Mesenchymal stem cell (in vitro differentiated cells and primary cell): ENCODE data around the gene APOM. TPM values are rescaled to one million over a fixed set of nuclear protein-coding genes. Genes with fewer than 3 reads are reported as not detected.

Experiments
- DNase-seq: peaks from one replicate; pipeline ENCODE4 v3.0.0-alpha.2; 2013
- H2AFZ ChIP-seq: one replicate; pipeline ENCODE4 v1.6.1; 2013; ENCODE audit warnings: low read depth, mild to moderate bottlenecking, control low read depth, inconsistent platforms, low read length, moderate library complexity
- H2AK5ac ChIP-seq: 2 replicates; pipeline ENCODE4 v1.6.1; 2013; ENCODE audit warnings: low read length, moderate library complexity, mild to moderate bottlenecking, inconsistent platforms; ENCODE audit not compliant: severe bottlenecking
- H2BK120ac ChIP-seq: one replicate; pipeline ENCODE4 v1.6.1; 2013; ENCODE audit warnings: low read depth, mild to moderate bottlenecking, inconsistent platforms, low read length, moderate library complexity
- H2BK12ac ChIP-seq, 2 experiments: one replicate each; pipeline ENCODE4 v1.6.1; 2013; ENCODE audit warnings: inconsistent platforms in 2 of 2, low read length in 2 of 2, mild to moderate bottlenecking in 2 of 2, moderate library complexity in 2 of 2, control low read depth in 1 of 2
- H2BK15ac ChIP-seq: one replicate; pipeline ENCODE4 v1.6.1; 2013; ENCODE audit warnings: mild to moderate bottlenecking, low read depth, inconsistent platforms; ENCODE audit not compliant: poor library complexity, severe bottlenecking
- H2BK5ac ChIP-seq: 2 replicates; pipeline ENCODE4 v1.6.1; 2013; ENCODE audit warnings: low read depth, mild to moderate bottlenecking, low read length, control low read depth, inconsistent platforms; ENCODE audit not compliant: poor library complexity, severe bottlenecking
- H3K14ac ChIP-seq, 2 experiments: one replicate each; pipeline ENCODE4 v1.6.1; 2013; ENCODE audit warnings: inconsistent platforms in 2 of 2, low read length in 2 of 2, control low read depth in 1 of 2, mild to moderate bottlenecking in 1 of 2, moderate library complexity in 1 of 2
- H3K18ac ChIP-seq, 2 experiments: one replicate each; pipeline ENCODE4 v1.6.1; 2013; ENCODE audit warnings: inconsistent platforms in 2 of 2, low read length in 2 of 2, control low read depth in 1 of 2, low read depth in 1 of 2, mild to moderate bottlenecking in 1 of 2
- H3K23ac ChIP-seq, 2 experiments: one replicate each; pipeline ENCODE4 v1.6.1; 2013; ENCODE audit warnings: inconsistent platforms in 2 of 2, low read length in 2 of 2, mild to moderate bottlenecking in 2 of 2, moderate library complexity in 2 of 2, control low read depth in 1 of 2
- H3K27ac ChIP-seq: 2 replicates; pipeline ENCODE4 v1.5.1; 2013; ENCODE audit warnings: mild to moderate bottlenecking, moderate library complexity, low read length, control low read depth, inconsistent platforms; ENCODE audit not compliant: poor library complexity, severe bottlenecking
- H3K27me3 ChIP-seq, 2 experiments: 2 replicates each; pipeline versions ENCODE4 v1.6.1 to v1.7.0; 2013; ENCODE audit warnings: low read length in 2 of 2, mild to moderate bottlenecking in 2 of 2, moderate library complexity in 2 of 2, control low read depth in 1 of 2, inconsistent platforms in 1 of 2; ENCODE audit not compliant: control insufficient read depth in 1 of 2, insufficient read depth in 1 of 2
- H3K36me3 ChIP-seq, 2 experiments: 2 replicates each; pipeline versions ENCODE4 v1.6.1 to v1.7.0; 2013; ENCODE audit warnings: low read length in 2 of 2, control low read depth in 1 of 2, inconsistent platforms in 1 of 2, low read depth in 1 of 2, mild to moderate bottlenecking in 1 of 2; ENCODE audit not compliant: insufficient read depth in 2 of 2, control insufficient read depth in 1 of 2
- H3K4ac ChIP-seq, 2 experiments: one replicate each; pipeline ENCODE4 v1.6.1; 2013; ENCODE audit warnings: inconsistent platforms in 2 of 2, low read length in 2 of 2, mild to moderate bottlenecking in 2 of 2, moderate library complexity in 2 of 2, control low read depth in 1 of 2, low read depth in 1 of 2
- H3K4me1 ChIP-seq: 2 replicates; pipeline ENCODE4 v1.6.1; 2013; ENCODE audit warnings: low read depth, low read length, control low read depth; ENCODE audit not compliant: control insufficient read depth, insufficient read depth
- H3K4me2 ChIP-seq: 2 replicates; pipeline ENCODE4 v1.6.1; 2013; ENCODE audit warnings: low read length, mild to moderate bottlenecking, inconsistent platforms; ENCODE audit not compliant: poor library complexity, severe bottlenecking
- H3K4me3 ChIP-seq, 2 experiments: 2 replicates each; pipeline versions ENCODE4 v1.5.1 to v1.7.0; 2013; ENCODE audit warnings: low read length in 2 of 2, mild to moderate bottlenecking in 2 of 2, control low read depth in 1 of 2, low read depth in 1 of 2; ENCODE audit not compliant: insufficient read depth in 1 of 2
- H3K79me1 ChIP-seq: replicated peaks from 2 replicates; pipeline ENCODE4 v1.6.1; 2013; ENCODE audit warnings: mild to moderate bottlenecking, control low read depth, low read length, inconsistent platforms; ENCODE audit not compliant: poor library complexity, severe bottlenecking
- H3K9ac ChIP-seq: 2 replicates; pipeline ENCODE4 v1.7.0; 2013; ENCODE audit warnings: mild to moderate bottlenecking, low read length, moderate library complexity
- H3K9me3 ChIP-seq: 2 replicates; pipeline ENCODE4 v1.7.0; 2013; ENCODE audit warnings: mild to moderate bottlenecking, low read length; ENCODE audit not compliant: control insufficient read depth
- H4K8ac ChIP-seq: one replicate; pipeline ENCODE4 v1.6.1; 2013; ENCODE audit warnings: inconsistent platforms, mild to moderate bottlenecking, low read length, moderate library complexity
- H4K91ac ChIP-seq: one replicate; pipeline ENCODE4 v1.6.1; 2013; ENCODE audit warnings: mild to moderate bottlenecking, low read length, inconsistent platforms
- WGBS: methylation state at CpG from one replicate; pipeline ENCODE4 v1.1.7; 2013; ENCODE audit warnings: mixed read lengths; 5-methylcytosine and 5-hydroxymethylcytosine counted together
- small RNA-seq: library from polyadenylated mRNA; stranded (forward); fragments of <200 nt; extraction: miRNeasy Mini kit (QIAGEN cat#:217004); gene quantifications from one replicate; pipeline ENCODE3, GENCODE V24; 2013; ENCODE audit warnings: low read depth

Gene APOM

DNA sequence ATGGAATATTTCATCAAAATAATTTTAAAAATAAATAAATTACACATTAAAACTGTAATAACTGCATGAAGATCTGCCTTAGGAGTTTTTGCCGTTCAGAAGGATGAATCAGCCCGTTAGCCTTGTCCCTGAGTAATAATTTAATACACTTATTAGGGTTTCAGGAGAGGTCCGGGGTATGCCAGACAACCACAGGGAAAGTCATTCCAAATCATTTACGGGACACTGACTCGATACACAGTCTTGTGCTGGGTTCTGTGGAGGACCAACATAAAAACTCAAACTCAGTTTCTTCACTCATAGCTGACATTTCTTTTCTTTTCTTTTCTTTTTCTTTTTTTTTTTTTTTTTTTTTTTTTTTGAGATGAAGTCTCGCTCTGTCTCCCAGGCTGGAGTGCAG is 50.2 kb downstream of the APOM start:
- Histone ChIP-seq H3K14ac (no peak overlapping the region), H2BK15ac (no peak overlapping the region)
- 98% methylated on average over 6 of the region's 6 CpGs for WGBS

DNA sequence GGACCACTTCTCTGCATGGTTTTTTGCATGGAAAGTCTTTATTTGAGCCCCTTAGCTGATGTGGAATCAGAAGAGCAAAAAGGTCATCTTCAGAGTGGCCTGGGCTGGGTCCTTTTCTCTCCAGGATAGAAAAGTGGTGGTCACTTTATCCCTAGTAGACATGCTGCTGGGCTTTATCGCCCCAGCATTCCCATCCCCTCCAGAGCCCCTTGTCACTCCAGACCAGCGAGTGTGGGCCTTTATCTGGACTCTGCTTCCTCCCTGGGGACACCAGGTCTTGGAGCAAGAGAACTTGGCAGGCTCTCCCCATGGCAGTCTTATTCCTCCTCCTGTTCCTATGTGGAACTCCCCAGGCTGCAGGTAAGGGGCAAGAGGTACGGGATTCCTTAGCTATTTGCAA is 50.9 kb downstream of the APOM start, which contains the start of gene LY6G6F:
Gene LY6G6F (plus strand): TSS at position 268 of the 400 bp plus-strand sequence. CDS start 41 bp downstream, at position 309.
- Histone ChIP-seq H3K36me3 (peaks cover 0 to 3% of the 10 kb centered on the region in 2 experiments), H4K91ac (no peak within 1 kb of the TSS), H2BK12ac (no peak within 1 kb of the TSS), H3K27ac (no peak within 1 kb of the TSS), H3K23ac (no peak within 1 kb of the TSS), H2AK5ac (no peak within 1 kb of the TSS), H2BK5ac (no peak within 1 kb of the TSS), H3K4me2 (no peak within 1 kb of the TSS), H3K18ac (no peak within 1 kb of the TSS), H4K8ac (no peak within 1 kb of the TSS), H2BK15ac (no peak within 1 kb of the TSS), H3K4me3 (no peak within 1 kb of the TSS), H3K27me3 (peaks cover 12 to 18% of the 10 kb centered on the region in 2 experiments), H3K9ac (no peak within 1 kb of the TSS), H3K9me3 (no peaks in the 10 kb centered on the region), H3K14ac (no peak within 1 kb of the TSS), H3K4me1 (peaks cover 10% of the 10 kb centered on the region), H2AFZ (no peak within 1 kb of the TSS), H3K4ac (no peak within 1 kb of the TSS), H3K79me1 (peaks cover 7% of the 10 kb centered on the region), H2BK120ac (no peak within 1 kb of the TSS)
- 48% methylated on average over 2 of the region's 3 CpGs for WGBS
- DNase-seq: no peak

More for the DNA sequence above, 50.2 kb downstream of the APOM start:
- H2BK12ac ChIP-seq: no peak overlapping the region
- H3K79me1 ChIP-seq: peaks cover 8% of the 10 kb centered on the region
- H3K9me3 ChIP-seq: no peaks in the 10 kb centered on the region
- H3K4me3 ChIP-seq: no peak overlapping the region
- no peaks in the 10 kb centered on the region for H3K36me3 ChIP-seq
- peaks cover 13% of the 10 kb centered on the region for H3K4me1 ChIP-seq
- DNase-seq: no peak
- H4K91ac ChIP-seq: no peak overlapping the region
- H2BK120ac ChIP-seq: no peak overlapping the region
- no peak overlapping the region for H2BK5ac ChIP-seq
- H3K23ac ChIP-seq: no peak overlapping the region
- no peak overlapping the region for H3K18ac ChIP-seq
- no peak overlapping the region for H2AK5ac ChIP-seq
- no peak overlapping the region for H2AFZ ChIP-seq
- no peak overlapping the region for H3K4me2 ChIP-seq
- H3K27me3 ChIP-seq: peaks cover 7 to 11% of the 10 kb centered on the region in 2 experiments
- H3K9ac ChIP-seq: no peak overlapping the region
- no peak overlapping the region for H3K4ac ChIP-seq
- H4K8ac ChIP-seq: no peak overlapping the region
- no peak overlapping the region for H3K27ac ChIP-seq

DNA sequence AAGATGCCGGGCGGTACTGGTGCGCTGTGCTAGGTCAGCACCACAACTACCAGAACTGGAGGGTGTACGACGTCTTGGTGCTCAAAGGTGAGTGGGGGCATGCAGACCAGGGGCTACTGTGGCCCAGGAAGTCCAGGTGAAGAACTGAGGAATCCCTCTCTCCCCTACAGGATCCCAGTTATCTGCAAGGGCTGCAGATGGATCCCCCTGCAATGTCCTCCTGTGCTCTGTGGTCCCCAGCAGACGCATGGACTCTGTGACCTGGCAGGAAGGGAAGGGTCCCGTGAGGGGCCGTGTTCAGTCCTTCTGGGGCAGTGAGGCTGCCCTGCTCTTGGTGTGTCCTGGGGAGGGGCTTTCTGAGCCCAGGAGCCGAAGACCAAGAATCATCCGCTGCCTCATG is 52.0 kb downstream of the APOM start:
- WGBS: 94% methylated on average over 9 of the region's 10 CpGs
- Histone ChIP-seq H3K4ac (no peak overlapping the region), H2BK120ac (no peak overlapping the region), H3K23ac (no peak overlapping the region), H3K9me3 (no peaks in the 10 kb centered on the region), H3K79me1 (peaks cover 2% of the 10 kb centered on the region), H2AK5ac (no peak overlapping the region), H2BK12ac (no peak overlapping the region), H3K4me2 (no peak overlapping the region), H3K18ac (no peak overlapping the region), H3K27ac (no peak overlapping the region), H3K27me3 (peaks cover 19 to 29% of the 10 kb centered on the region in 2 experiments), H3K4me3 (no peak overlapping the region), H3K14ac (no peak overlapping the region), H2BK15ac (no peak overlapping the region), H4K91ac (no peak overlapping the region), H3K9ac (no peak overlapping the region), H4K8ac (no peak overlapping the region), H2BK5ac (no peak overlapping the region), H3K36me3 (peaks cover 0 to 3% of the 10 kb centered on the region in 2 experiments), H2AFZ (no peak overlapping the region), H3K4me1 (peaks cover 5% of the 10 kb centered on the region)
- no peak for DNase-seq

Small RNA genes lying within 50 kb of the gene (small RNA-seq; reads per million reads assigned to genes)
- gene MIR4646 (not detected), gene MIR6832 (not detected), gene RF00019 (not detected), gene SNORA38 (16.7 reads per million, percentile 85 among the genes with 10 or more reads in this experiment), gene UQCRHP1 (not detected)
